HS-5 (cell line): ENCODE data around the gene CAPN2.
"Not testable (repeated sequence)": the region's sequence is repeated elsewhere in the genome, so short reads cannot be mapped to it uniquely, and the experiment has no call there.

Source experiments
- DNase-seq: peaks from one replicate; pipeline ENCODE4 v3.0.0-alpha.2; 2012; ENCODE audit warnings: low read depth

CAPN2 gene

GRCh38 chr1:223739366-223740037 is 27.2 kb downstream of the CAPN2 start:
- DNase-seq: no peak

- DNase-seq: not testable (repeated sequence)
Observed at GRCh38 chr1:223740038-223740736, 27.8 kb downstream of the CAPN2 start.

GRCh38 chr1:223741861-223742260 is 29.5 kb downstream of the CAPN2 start:
- no peak for DNase-seq

GRCh38 chr1:223742856-223743517 is 30.6 kb downstream of the CAPN2 start:
- no peak for DNase-seq

GRCh38 chr1:223745731-223746130 is 33.4 kb downstream of the CAPN2 start:
- no peak for DNase-seq

- no peak for DNase-seq
Observed at GRCh38 chr1:223747838-223748335, 35.5 kb downstream of the CAPN2 start.

- no peak for DNase-seq
Observed at GRCh38 chr1:223748405-223748772, 36.0 kb downstream of the CAPN2 start.

GRCh38 chr1:223748773-223749733 is 36.7 kb downstream of the CAPN2 start:
- no peak for DNase-seq

GRCh38 chr1:223750730-223751570 is 38.6 kb downstream of the CAPN2 start:
- no peak for DNase-seq

GRCh38 chr1:223751696-223752095 is 39.4 kb downstream of the CAPN2 start:
- DNase-seq: no peak

GRCh38 chr1:223752721-223753515 is 40.6 kb downstream of the CAPN2 start:
- DNase-seq: no peak

GRCh38 chr1:223754681-223755431 is 42.5 kb downstream of the CAPN2 start:
- no peak for DNase-seq

GRCh38 chr1:223755432-223755792 is 43.1 kb downstream of the CAPN2 start:
- no peak for DNase-seq

- no peak for DNase-seq
Observed at GRCh38 chr1:223755992-223756775, 43.8 kb downstream of the CAPN2 start.

GRCh38 chr1:223756806-223757700 is 44.7 kb downstream of the CAPN2 start:
- DNase-seq: no peak

GRCh38 chr1:223758734-223759133 is 46.4 kb downstream of the CAPN2 start:
- no peak for DNase-seq

GRCh38 chr1:223759273-223759672 is 46.9 kb downstream of the CAPN2 start:
- no peak for DNase-seq

GRCh38 chr1:223760833-223761232 is 48.5 kb downstream of the CAPN2 start:
- no peak for DNase-seq
